Daoy (cell line): ENCODE results near the gene LCE1D. TPM values are rescaled to one million over a fixed set of nuclear protein-coding genes. Genes with fewer than 3 reads are reported as not detected.

Experiments used
- DNase-seq: peaks from one replicate; pipeline ENCODE4 v3.0.0-alpha.2; 2015; ENCODE audit warnings: low read depth
- total RNA-seq: library from RNA; depleted of rRNA; stranded (reverse); fragments of >200 nt; shearing (Covaris generic); gene quantifications from 2 replicates; pipeline ENCODE4 v1.2.3, GENCODE V29; 2014; rRNA removed

Gene LCE1D
- total RNA-seq, 1 experiment from 2014 or later, result not detected

GRCh38 chr1:152811671-152812070 lies 15.2 kb downstream of the LCE1D start, which contains the start of gene LCE1B:
Gene LCE1B, plus strand, starts transcription at chr1:152811971. Its CDS starts 476 bp downstream, at chr1:152812447.
- DNase-seq, result no peak

DNA sequence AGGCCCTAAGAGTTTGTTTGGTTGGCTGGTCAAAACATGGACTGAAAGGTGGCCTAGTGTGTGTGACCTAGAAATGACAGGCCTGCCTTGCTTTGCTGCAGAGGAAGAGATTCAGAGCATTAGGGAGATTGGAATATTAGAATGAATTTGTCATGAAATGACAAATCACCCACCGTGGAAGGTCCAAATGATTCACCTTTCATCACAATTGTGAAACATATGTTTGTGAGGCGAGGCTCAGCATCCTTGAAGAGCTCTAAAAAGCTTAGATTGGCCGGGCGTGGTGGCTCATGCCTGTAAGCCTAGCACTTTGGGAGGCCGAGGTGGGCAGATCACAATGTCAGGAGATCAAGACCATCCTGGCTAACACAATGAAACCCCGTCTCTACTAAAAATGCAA lies 20.8 kb downstream of the LCE1D start:
- DNase-seq, result no peak

- no peak for DNase-seq
Observed at GRCh38 chr1:152823294-152823693, 26.8 kb downstream of the LCE1D start.

- DNase-seq, result no peak
Observed at GRCh38 chr1:152824964-152825363, 28.4 kb downstream of the LCE1D start.

GRCh38 chr1:152827173-152827572 lies 30.7 kb downstream of the LCE1D start, which contains the start of gene LCE1A:
Gene LCE1A, plus strand, starts transcription at chr1:152827473. Its CDS starts 0 bp downstream, at chr1:152827473.
- DNase-seq, result no peak

GRCh38 chr1:152836870-152837269 lies 40.3 kb downstream of the LCE1D start:
- no peak for DNase-seq

DNA sequence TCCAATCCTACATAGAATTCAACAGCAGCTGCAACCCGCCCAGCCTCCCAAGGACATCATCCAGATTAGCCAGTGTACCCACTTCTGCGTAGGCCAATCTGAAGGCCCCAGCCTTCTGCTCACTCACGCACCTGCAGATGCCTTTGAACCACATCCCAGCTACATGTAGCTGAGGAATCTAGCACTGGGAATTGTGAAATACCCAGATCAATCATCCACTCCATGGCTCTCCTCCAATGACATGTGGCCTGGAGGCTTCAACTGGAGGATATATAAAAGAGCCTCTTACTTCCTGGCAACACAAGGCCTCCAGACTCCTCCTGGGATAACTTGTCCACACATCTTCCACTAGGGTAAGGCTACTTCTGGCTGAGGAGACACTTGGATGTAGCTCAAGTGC lies 46.0 kb downstream of the LCE1D start, which contains the start of gene LCE6A:
LCE6A (plus strand) TSS at position 301 of the 400 bp plus-strand sequence. CDS start 665 bp downstream, outside the sequence.
- no peak for DNase-seq

Other genes starting within 250 kb of the LCE1D start
- gene LCE3E, start 229.9 kb upstream of the LCE1D start, total RNA-seq, result not detected in 2 replicates
- not detected in 2 replicates for gene LCE3D, start 216.2 kb upstream of the LCE1D start, total RNA-seq
- not detected in 2 replicates for gene LCE3C, start 196.5 kb upstream of the LCE1D start, total RNA-seq
- gene LCE3B, start 182.9 kb upstream of the LCE1D start, total RNA-seq, result not detected in 2 replicates
- not detected in 2 replicates for gene LCE3A, start 173.6 kb upstream of the LCE1D start, total RNA-seq
- not detected in 2 replicates for gene LCE2D, start 133.3 kb upstream of the LCE1D start, total RNA-seq
- not detected in 2 replicates for gene LCE2C, start 121.4 kb upstream of the LCE1D start, total RNA-seq
- not detected in 2 replicates for gene LCE2B, start 110.6 kb upstream of the LCE1D start, total RNA-seq
- not detected in 2 replicates for gene LCE2A, start 98.4 kb upstream of the LCE1D start, total RNA-seq
- not detected in 2 replicates for gene LCE4A, start 88.6 kb upstream of the LCE1D start, total RNA-seq
- not detected in 2 replicates for gene KPRP, start 38.7 kb upstream of the LCE1D start, total RNA-seq
- not detected in 2 replicates for gene LCE1F, start 21.6 kb upstream of the LCE1D start, total RNA-seq
- gene LCE1E, start 10.5 kb upstream of the LCE1D start, total RNA-seq, result not detected in 2 replicates
- gene LCE1C, start 9.9 kb downstream of the LCE1D start, total RNA-seq, result not detected in 2 replicates
- gene LCE1B, start 15.2 kb downstream of the LCE1D start, total RNA-seq, result not detected in 2 replicates
- gene LCE1A, start 30.8 kb downstream of the LCE1D start, total RNA-seq, result not detected in 2 replicates
- not detected in 2 replicates for gene LCE6A, start 46.1 kb downstream of the LCE1D start, total RNA-seq
- gene LCE7A, start 63.3 kb downstream of the LCE1D start, total RNA-seq, result not detected in 2 replicates
- gene SMCP, start 81.6 kb downstream of the LCE1D start, total RNA-seq, result not detected in 2 replicates
- gene IVL, start 111.8 kb downstream of the LCE1D start, total RNA-seq, result 0.06 TPM in 1 of 2 replicates, not detected in the other
- not detected in 2 replicates for gene SPRR5, start 150.5 kb downstream of the LCE1D start, total RNA-seq
- not detected in 2 replicates for gene SPRR4, start 173.9 kb downstream of the LCE1D start, total RNA-seq
- gene SPRR1A, start 187.4 kb downstream of the LCE1D start, total RNA-seq, result not detected in 2 replicates
- gene SPRR3, start 205.0 kb downstream of the LCE1D start, total RNA-seq, result not detected in 2 replicates
- gene SPRR1B, start 234.5 kb downstream of the LCE1D start, total RNA-seq, result not detected in 2 replicates
- gene SPRR2D, start 244.4 kb downstream of the LCE1D start, total RNA-seq, result not detected in 2 replicates